DMS153 (cell line): ENCODE data around the gene GAL3ST3.
"Not testable (repeated sequence)": the region's sequence is repeated elsewhere in the genome, so short reads cannot be mapped to it uniquely, and the experiment has no call there.

Experiments
- DNase-seq: peaks from one replicate; lab custom pipeline; 2025; lab: John Stamatoyannopoulos, UW

Gene GAL3ST3

DNA sequence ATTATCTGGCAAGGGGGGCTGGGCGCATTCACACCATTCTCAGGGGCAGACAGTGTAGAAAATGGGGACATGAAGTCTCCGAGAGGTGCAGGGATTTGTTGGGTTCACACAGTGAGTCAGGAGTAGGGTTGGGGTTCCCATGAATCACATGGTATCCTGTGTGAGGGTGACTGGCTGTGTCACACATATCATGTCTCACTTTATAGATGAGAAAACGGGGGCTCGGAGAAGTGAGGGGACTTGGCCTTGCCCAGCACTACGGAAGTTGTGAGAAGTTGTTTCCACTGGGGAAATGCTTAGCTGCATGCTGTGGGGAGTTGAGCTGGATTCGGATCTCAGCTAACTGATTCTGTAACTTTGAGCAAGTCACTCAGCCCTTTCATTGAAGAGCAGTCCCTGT lies 4.2 kb downstream of the GAL3ST3 start:
- no peak for DNase-seq

DNA sequence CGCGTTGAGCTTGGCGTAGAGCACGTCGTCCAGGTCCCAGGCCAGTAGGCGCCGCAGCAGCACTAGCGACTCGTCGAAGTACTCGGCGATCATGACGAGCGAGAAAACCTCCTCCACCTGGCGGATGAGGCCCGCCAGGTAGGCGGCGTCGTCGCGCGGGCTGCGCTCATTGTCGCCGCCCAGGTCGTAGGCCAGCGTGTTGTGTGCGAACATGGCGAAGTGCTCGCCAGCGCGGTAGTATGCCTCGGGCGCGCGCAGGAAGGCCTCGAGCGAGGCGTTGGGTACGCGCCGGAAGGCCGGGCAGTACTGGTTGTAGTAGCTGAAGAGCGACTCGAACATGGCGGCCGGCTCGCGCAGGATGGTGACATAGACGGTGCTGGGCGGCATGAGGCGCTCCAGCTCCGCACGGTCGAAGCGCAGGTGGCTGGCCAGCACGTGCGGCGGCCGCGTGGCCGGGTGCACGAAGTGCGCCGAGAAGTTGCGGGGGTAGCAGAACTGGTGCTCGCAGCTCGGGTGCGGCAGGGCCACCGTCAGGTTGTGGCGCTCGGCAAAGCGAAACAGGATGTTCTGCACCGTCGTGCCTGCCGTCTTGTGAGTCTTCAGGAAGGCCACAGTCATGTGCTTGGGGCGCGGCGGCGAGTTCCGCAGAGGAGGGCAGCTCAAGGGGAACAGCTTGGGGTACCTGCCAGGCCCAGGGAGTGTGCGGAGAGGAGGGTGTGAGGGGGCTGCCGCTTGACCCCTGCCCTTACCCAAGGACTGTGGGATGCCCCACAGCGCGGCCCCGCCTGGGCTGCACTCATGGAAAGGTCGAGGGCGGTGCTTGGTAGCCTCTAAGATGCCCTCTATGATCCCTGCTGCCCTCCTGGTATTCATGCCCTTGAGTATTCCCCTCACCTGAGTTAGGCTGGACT lies 5.7 kb downstream of the GAL3ST3 start:
- no peak for DNase-seq

DNA sequence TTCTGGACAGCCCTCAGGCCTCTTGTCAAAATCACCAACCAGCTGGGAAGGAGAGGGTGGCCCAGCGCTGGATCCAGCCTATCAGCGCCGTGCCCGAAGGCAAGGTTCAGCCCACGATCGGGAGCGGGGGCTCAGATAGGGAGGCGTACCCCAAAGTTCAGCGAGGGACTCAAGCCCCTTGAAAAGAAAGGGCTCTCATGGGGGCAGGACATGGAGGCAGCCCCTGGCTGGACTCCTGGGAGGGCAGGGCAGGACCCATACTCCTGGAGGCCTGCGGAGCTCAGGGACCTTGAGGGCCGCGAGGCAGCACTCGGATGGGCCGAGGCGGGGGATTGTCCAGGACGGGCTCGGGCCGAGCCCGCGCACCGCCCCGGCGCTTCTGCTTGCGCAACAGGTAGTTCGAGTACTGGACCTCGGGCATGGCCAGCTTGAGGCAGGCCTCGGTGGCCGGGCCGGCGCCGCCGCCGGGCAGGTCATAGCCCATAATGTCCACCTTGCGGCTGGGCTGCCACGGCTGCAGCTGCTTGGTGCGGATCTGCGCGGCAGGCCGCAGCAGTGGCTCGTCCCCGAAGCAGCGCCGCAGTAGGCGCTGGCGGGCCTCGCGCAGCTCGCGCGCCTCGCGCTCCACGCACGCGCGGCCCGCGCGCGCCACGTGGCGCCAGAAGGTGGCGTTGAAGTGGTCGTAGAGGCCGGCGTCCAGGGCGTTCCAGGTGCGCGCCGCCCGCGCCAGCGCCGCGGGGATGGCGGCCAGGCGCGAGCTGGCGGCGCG lies 6.5 kb downstream of the GAL3ST3 start:
- no peak for DNase-seq

- no peak for DNase-seq
These were observed 9.2 kb downstream of the GAL3ST3 start for GRCh38 chr11:66039765-66040164.

DNA sequence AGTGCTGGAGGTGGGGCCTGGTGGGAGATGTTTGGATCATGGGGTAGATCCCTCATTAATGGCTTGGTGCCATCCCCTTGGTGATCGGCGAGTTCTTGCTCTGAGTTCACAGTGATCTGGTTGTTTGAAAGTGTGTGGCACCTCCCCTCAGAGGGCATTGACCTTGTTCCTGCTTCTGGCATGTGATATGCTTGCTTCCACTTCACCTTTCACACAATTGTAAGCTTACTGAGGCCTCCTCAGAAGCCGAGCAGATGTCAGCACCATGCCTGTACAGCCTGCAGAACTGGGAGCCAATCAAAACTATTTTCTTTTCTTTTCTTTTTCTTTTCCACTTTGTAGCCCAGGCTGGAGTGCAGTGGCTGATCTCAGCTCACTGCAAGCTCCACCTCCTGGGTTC lies 11.6 kb downstream of the GAL3ST3 start:
- DNase-seq: no peak

DNA sequence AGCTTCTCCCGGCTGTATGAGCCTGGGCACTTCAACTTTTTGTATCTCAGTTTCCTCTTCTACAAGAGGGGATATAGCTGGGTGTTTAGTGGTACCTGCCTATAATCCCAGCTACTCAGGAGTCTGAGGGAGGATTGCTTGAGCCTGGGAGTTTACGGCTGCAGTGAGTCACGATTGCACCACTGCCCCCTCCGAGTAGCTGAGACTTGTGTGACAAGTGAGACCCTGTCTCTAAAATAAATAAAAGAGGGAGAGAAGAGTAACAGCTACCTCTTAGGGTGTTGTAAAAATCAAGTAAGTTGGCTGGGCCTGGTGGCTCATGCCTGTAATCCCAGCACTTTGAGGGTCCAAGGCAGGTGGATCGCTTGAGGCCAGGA lies 12.6 kb downstream of the GAL3ST3 start:
- DNase-seq: no peak

- no peak for DNase-seq
These were observed 13.2 kb downstream of the GAL3ST3 start for GRCh38 chr11:66035653-66036333.

DNA sequence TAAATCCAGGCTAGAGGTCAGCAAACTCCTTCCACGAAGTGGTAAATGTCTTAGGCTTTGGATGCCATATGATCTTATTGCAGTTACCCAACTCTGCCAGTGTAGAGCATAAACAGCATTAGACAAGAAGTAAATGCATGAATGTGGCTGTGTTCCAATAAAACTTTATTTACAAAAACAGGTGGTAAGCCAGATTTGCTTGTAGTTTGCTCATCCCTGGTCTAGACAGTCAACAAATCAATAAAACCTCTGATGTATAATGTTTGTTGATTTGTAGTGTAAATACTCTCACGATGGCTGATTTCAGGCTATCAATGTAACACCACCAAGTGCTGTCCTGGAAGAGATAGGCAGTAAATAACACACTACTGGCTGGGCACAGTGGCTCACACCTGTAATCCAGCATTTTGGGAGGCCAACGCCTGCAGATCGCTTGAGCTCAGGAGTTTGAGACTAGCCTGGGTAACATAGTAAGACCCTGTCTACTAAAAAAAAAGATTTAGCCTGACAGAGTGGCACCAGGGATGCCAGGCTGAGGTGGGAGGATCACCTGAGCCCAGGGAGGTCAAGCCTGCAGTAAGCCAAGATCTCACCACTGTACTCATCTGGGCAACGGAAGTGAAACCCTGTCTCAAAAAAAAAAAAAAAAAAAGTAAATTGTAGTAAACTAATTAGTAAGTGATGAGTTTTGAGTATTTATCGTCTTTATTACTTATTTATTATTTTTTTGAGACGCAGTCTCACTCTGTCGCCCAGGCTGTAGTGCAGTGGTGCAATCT lies 15.8 kb downstream of the GAL3ST3 start:
- no peak for DNase-seq

DNA sequence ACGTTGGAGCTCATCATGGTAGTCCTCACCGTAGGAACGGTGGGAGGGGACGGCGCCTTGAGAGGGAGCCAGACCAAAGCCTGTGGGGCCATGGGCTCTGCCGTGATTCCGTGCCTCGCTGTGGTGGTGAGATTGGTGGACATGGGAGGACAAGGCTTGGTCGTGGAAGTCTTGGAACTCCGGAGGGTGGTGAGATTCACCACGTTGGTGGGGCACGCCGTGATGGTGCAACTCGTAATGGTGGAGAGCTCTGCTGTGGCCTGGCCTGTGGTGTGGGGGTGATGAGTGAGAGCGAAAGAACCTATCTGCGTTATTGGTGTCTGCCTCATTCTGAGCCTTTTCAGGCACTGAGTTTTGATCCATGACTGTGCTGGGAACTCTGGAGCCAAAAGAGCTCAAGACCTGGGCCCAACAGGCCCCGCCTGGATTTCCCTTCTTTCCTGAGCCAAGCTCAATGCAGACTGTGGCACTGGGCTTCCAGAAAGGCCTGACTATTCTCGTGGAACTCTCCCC lies 22.9 kb downstream of the GAL3ST3 start, which contains the start of gene CATSPER1:
CATSPER1 (minus strand) TSS at position 463 of the 513 bp plus-strand sequence; CDS start at position 363, 100 bp downstream.
- DNase-seq: no peak

- not testable (repeated sequence) for DNase-seq
These were observed 25.8 kb downstream of the GAL3ST3 start for GRCh38 chr11:66023186-66023440.

- DNase-seq: peak; percentile 12
These were observed 26.4 kb downstream of the GAL3ST3 start for GRCh38 chr11:66022401-66023185.

- DNase-seq: no peak
These were observed 28.2 kb downstream of the GAL3ST3 start for GRCh38 chr11:66020618-66021357.

- no peak for DNase-seq
These were observed 28.7 kb downstream of the GAL3ST3 start for GRCh38 chr11:66020212-66020611.

DNA sequence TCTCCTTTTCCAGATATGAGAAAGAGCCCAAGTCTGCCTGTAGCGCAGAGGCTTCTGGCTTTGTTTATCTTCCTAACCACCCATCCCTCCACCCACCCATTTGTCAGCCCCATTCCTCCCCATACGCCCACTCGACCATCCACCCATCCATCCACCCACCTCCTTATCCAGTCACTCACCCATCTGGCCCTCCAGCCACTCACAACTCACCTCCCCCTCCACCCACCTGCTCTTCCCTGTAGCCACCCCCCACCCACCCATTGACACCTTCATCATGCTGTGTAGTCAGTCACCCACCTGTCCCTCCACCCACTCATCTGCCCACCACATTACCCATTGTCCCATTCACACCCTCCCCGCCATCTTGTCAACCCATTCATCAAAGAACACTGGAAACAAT lies 31.6 kb downstream of the GAL3ST3 start:
- no peak for DNase-seq

GRCh38 chr11:66016793-66017177 lies 32.2 kb downstream of the GAL3ST3 start:
- no peak for DNase-seq

GRCh38 chr11:66015936-66016792 lies 32.8 kb downstream of the GAL3ST3 start:
- no peak for DNase-seq

GRCh38 chr11:66015454-66015881 lies 33.5 kb downstream of the GAL3ST3 start:
- no peak for DNase-seq

GRCh38 chr11:66014804-66015453 lies 34.0 kb downstream of the GAL3ST3 start:
- no peak for DNase-seq

- DNase-seq: no peak
These were observed 35.2 kb downstream of the GAL3ST3 start for GRCh38 chr11:66013762-66014100.
